GM18498 (cell line): ENCODE data around the gene MIGA1.
"Not testable (repeated sequence)": the region's sequence is repeated elsewhere in the genome, so short reads cannot be mapped to it uniquely, and the experiment has no call there.

ENCODE experiments used
- ATAC-seq: cut with Tn5 transposase; IDR thresholded peaks from one replicate; pipeline ENCODE4 v1.9.1; 2021; ENCODE audit warnings: mild to moderate bottlenecking, moderate library complexity; ENCODE audit not compliant: unreplicated experiment

Gene MIGA1

GRCh38 chr1:77905603-77906002, 126.2 kb downstream of the MIGA1 start:
- no peak for ATAC-seq

GRCh38 chr1:77906019-77906545, 126.6 kb downstream of the MIGA1 start:
- no peak for ATAC-seq

- ATAC-seq, result no peak
These were observed 127.2 kb downstream of the MIGA1 start for GRCh38 chr1:77906624-77907023.

GRCh38 chr1:77910116-77910515, 130.7 kb downstream of the MIGA1 start:
- no peak for ATAC-seq

GRCh38 chr1:77918918-77919317, 139.5 kb downstream of the MIGA1 start:
- not testable (repeated sequence) for ATAC-seq

GRCh38 chr1:77925518-77925917, 146.1 kb downstream of the MIGA1 start:
- no peak for ATAC-seq

- no peak for ATAC-seq
These were observed 146.5 kb downstream of the MIGA1 start for GRCh38 chr1:77925956-77926355.

GRCh38 chr1:77926561-77927357, 147.3 kb downstream of the MIGA1 start:
- no peak for ATAC-seq

GRCh38 chr1:77927414-77927813, 148.0 kb downstream of the MIGA1 start:
- ATAC-seq, result no peak
